ENCODE data around the gene NSG2. TPM values are rescaled to one million over a fixed set of nuclear protein-coding genes. Genes with fewer than 3 reads are reported as not detected.

Gene NSG2
- 0.04 TPM for polyA plus RNA-seq (2012; ENCODE audit: low read depth, missing spikeins)

GRCh38 chr5:174045470-174046025 lies at the start of gene NSG2:
NSG2 (plus strand) TSS chr5:174045706; CDS start chr5:174046756, 1,050 bp downstream.
- TF ChIP-seq POLR2A (IDR thresholded peaks at IDR 0.05; ENCODE audit: low read depth, low read length) (no peak), POLR2AphosphoS5 (IDR thresholded peaks at IDR 0.05; ENCODE audit: low read depth, low read length) (no peak), POU2F2 (IDR thresholded peaks at IDR 0.05; ENCODE audit: low read depth, low read length) (no peak), SPI1 (IDR thresholded peaks at IDR 0.05; ENCODE audit: low read depth, low read length) (no peak), TAF1 (IDR thresholded peaks at IDR 0.05; ENCODE audit: low read depth, low read length) (no peak), PAX5 (IDR thresholded peaks at IDR 0.05; ENCODE audit: insufficient read depth, low read length, severe bottlenecking) (no peak)
- FAIRE-seq = peak; percentile 59
- DNase-seq (ENCODE audit: insufficient read length, low spot score) = peak; percentile 39

DNA sequence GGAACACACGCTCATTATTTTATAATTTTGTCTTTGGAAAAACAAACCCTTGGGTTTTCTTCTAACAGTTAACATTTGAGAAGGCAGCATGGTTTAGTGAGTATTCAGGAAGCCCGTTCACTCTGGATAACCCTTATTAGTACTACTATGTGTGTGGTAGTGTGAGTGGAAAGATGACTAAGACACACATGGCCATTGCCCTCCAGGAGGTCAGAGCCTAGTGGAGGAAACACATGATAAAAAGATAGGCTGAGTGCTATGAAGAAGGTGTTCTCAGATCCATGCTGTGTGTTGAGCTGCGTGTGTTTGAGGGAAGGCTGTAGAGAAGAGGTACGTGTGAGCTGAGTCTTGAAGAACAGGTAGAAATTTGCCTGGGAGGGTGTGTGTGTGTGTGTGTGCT lies 48.2 kb upstream of the NSG2 start:
- FAIRE-seq = no peak
- DNase-seq (ENCODE audit: insufficient read length, low spot score) = no peak
- no peak for TF ChIP-seq TAF1 (IDR thresholded peaks at IDR 0.05; ENCODE audit: low read depth, low read length)
- no peak for TF ChIP-seq PAX5 (IDR thresholded peaks at IDR 0.05; ENCODE audit: insufficient read depth, low read length, severe bottlenecking)
- TF ChIP-seq POU2F2 (IDR thresholded peaks at IDR 0.05; ENCODE audit: low read depth, low read length) = no peak

GRCh38 chr5:173998531-173998930 lies 47.0 kb upstream of the NSG2 start:
- no peak for DNase-seq (ENCODE audit: insufficient read length, low spot score)

DNA sequence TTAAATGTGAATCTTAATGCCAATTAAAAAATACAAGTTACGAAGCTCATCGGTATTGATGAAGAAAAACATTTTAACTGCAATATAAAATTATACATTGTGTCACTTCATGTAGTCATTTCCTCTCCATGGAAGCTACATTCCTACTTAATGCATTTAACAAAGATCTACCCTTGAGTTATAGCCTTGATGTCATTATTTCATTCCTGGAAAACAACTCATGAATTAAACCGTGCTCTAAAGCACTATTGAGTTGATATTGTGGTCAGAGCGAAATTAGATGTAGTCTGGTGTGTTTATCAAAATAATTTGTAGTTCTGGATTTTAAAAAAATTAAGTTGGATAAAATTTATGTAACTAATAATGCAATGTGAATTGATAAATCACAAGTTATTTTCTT lies 45.4 kb upstream of the NSG2 start:
- no peak for FAIRE-seq
- TF ChIP-seq TAF1 (IDR thresholded peaks at IDR 0.05; ENCODE audit: low read depth, low read length) (no peak), POLR2AphosphoS5 (IDR thresholded peaks at IDR 0.05; ENCODE audit: low read depth, low read length) (no peak), SPI1 (IDR thresholded peaks at IDR 0.05; ENCODE audit: low read depth, low read length) (no peak), PAX5 (IDR thresholded peaks at IDR 0.05; ENCODE audit: insufficient read depth, low read length, severe bottlenecking) (no peak), POU2F2 (IDR thresholded peaks at IDR 0.05; ENCODE audit: low read depth, low read length) (no peak), POLR2A (IDR thresholded peaks at IDR 0.05; ENCODE audit: low read depth, low read length) (no peak)

More at GRCh38 chr5:173998531-173998930, 47.0 kb upstream of the NSG2 start:
- FAIRE-seq = no peak
- TF ChIP-seq POU2F2 (IDR thresholded peaks at IDR 0.05; ENCODE audit: low read depth, low read length) = no peak
- no peak for TF ChIP-seq POLR2A (IDR thresholded peaks at IDR 0.05; ENCODE audit: low read depth, low read length)
- no peak for TF ChIP-seq TAF1 (IDR thresholded peaks at IDR 0.05; ENCODE audit: low read depth, low read length)
- TF ChIP-seq SPI1 (IDR thresholded peaks at IDR 0.05; ENCODE audit: low read depth, low read length) = no peak

DNA sequence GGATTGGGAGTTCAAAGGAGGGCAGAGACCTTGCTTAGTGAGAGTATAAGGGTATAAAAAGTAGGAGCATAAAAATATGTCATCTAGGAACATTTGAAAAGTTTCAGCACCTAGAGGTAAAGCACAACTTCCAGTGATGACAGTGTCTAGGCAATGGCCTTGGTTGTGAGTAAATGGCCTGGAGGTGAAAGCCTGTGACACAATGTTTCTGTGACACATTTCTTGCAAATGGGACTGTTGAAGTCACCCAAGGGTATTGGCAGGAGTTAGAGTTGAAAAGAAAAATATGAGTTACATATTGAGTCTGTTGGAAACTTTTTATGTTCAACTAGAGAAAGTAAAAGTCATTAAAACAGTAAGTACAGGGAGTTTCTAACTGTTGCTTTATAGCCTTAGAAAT lies 41.7 kb upstream of the NSG2 start:
- FAIRE-seq (no peak), DNase-seq (ENCODE audit: insufficient read length, low spot score) (no peak)
- TF ChIP-seq POLR2A (IDR thresholded peaks at IDR 0.05; ENCODE audit: low read depth, low read length) (no peak), PAX5 (IDR thresholded peaks at IDR 0.05; ENCODE audit: insufficient read depth, low read length, severe bottlenecking) (no peak), SPI1 (IDR thresholded peaks at IDR 0.05; ENCODE audit: low read depth, low read length) (no peak), POLR2AphosphoS5 (IDR thresholded peaks at IDR 0.05; ENCODE audit: low read depth, low read length) (no peak), POU2F2 (IDR thresholded peaks at IDR 0.05; ENCODE audit: low read depth, low read length) (no peak), TAF1 (IDR thresholded peaks at IDR 0.05; ENCODE audit: low read depth, low read length) (no peak)

More for the DNA sequence above, 45.4 kb upstream of the NSG2 start:
- no peak for DNase-seq (ENCODE audit: insufficient read length, low spot score)

- TF ChIP-seq POLR2A (IDR thresholded peaks at IDR 0.05; ENCODE audit: low read depth, low read length) = no peak
- TF ChIP-seq SPI1 (IDR thresholded peaks at IDR 0.05; ENCODE audit: low read depth, low read length) = no peak
- no peak for TF ChIP-seq POLR2AphosphoS5 (IDR thresholded peaks at IDR 0.05; ENCODE audit: low read depth, low read length)
- TF ChIP-seq TAF1 (IDR thresholded peaks at IDR 0.05; ENCODE audit: low read depth, low read length) = no peak
- no peak for TF ChIP-seq POU2F2 (IDR thresholded peaks at IDR 0.05; ENCODE audit: low read depth, low read length)
- no peak for TF ChIP-seq PAX5 (IDR thresholded peaks at IDR 0.05; ENCODE audit: insufficient read depth, low read length, severe bottlenecking)
- DNase-seq (ENCODE audit: insufficient read length, low spot score) (no peak), FAIRE-seq (no peak)
These were observed 36.6 kb upstream of the NSG2 start for GRCh38 chr5:174008922-174009321.

GRCh38 chr5:174010365-174010764 lies 35.1 kb upstream of the NSG2 start:
- DNase-seq (ENCODE audit: insufficient read length, low spot score) (no peak), FAIRE-seq (no peak)
- TF ChIP-seq PAX5 (IDR thresholded peaks at IDR 0.05; ENCODE audit: insufficient read depth, low read length, severe bottlenecking) (no peak), TAF1 (IDR thresholded peaks at IDR 0.05; ENCODE audit: low read depth, low read length) (no peak), POU2F2 (IDR thresholded peaks at IDR 0.05; ENCODE audit: low read depth, low read length) (no peak), SPI1 (IDR thresholded peaks at IDR 0.05; ENCODE audit: low read depth, low read length) (no peak), POLR2AphosphoS5 (IDR thresholded peaks at IDR 0.05; ENCODE audit: low read depth, low read length) (no peak), POLR2A (IDR thresholded peaks at IDR 0.05; ENCODE audit: low read depth, low read length) (no peak)

GRCh38 chr5:174011441-174011840 lies 34.1 kb upstream of the NSG2 start:
- no peak for DNase-seq (ENCODE audit: insufficient read length, low spot score)
- TF ChIP-seq POU2F2 (IDR thresholded peaks at IDR 0.05; ENCODE audit: low read depth, low read length) (no peak), POLR2A (IDR thresholded peaks at IDR 0.05; ENCODE audit: low read depth, low read length) (no peak), TAF1 (IDR thresholded peaks at IDR 0.05; ENCODE audit: low read depth, low read length) (no peak), POLR2AphosphoS5 (IDR thresholded peaks at IDR 0.05; ENCODE audit: low read depth, low read length) (no peak), PAX5 (IDR thresholded peaks at IDR 0.05; ENCODE audit: insufficient read depth, low read length, severe bottlenecking) (no peak)
- FAIRE-seq = no peak

GRCh38 chr5:174020069-174020927 lies 25.2 kb upstream of the NSG2 start:
- peak; percentile 60 for FAIRE-seq
- DNase-seq (ENCODE audit: insufficient read length, low spot score) = peak; percentile 23

- TF ChIP-seq POLR2AphosphoS5 (IDR thresholded peaks at IDR 0.05; ENCODE audit: low read depth, low read length) (no peak), PAX5 (IDR thresholded peaks at IDR 0.05; ENCODE audit: insufficient read depth, low read length, severe bottlenecking) (no peak), TAF1 (IDR thresholded peaks at IDR 0.05; ENCODE audit: low read depth, low read length) (no peak), SPI1 (IDR thresholded peaks at IDR 0.05; ENCODE audit: low read depth, low read length) (no peak), POU2F2 (IDR thresholded peaks at IDR 0.05; ENCODE audit: low read depth, low read length) (no peak), POLR2A (IDR thresholded peaks at IDR 0.05; ENCODE audit: low read depth, low read length) (no peak)
- no peak for FAIRE-seq
- DNase-seq (ENCODE audit: insufficient read length, low spot score) = no peak
These were observed 24.6 kb upstream of the NSG2 start for GRCh38 chr5:174020928-174021304.
